Peyer's patch (tissue), 4 donors: Measurements from ENCODE around the gene OLFM2. TPM values are rescaled to one million over a fixed set of nuclear protein-coding genes. Genes with fewer than 3 reads are reported as not detected.

ENCODE experiments used
- DNase-seq, 3 donors: peaks; one replicate each; pipeline ENCODE4 v3.0.0-alpha.2; 2017 to 2019
- H3K27ac ChIP-seq, 4 donors: fragments of 200-600 bp; sonication (generic); one replicate each; pipeline ENCODE4 v1.5.1; 2016 to 2019
- H3K27me3 ChIP-seq, 2 donors: fragments of 200-600 bp; sonication (generic); one replicate each; pipeline ENCODE4 v1.5.1; 2019
- H3K36me3 ChIP-seq, 3 donors: fragments of 200-600 bp; sonication (generic); one replicate each; pipeline ENCODE4 v1.5.1; 2016 to 2019
- H3K4me1 ChIP-seq, 4 donors: fragments of 200-600 bp; sonication (generic); one replicate each; pipeline ENCODE4 v1.5.1; 2016 to 2019
- H3K4me3 ChIP-seq, 4 donors: fragments of 200-600 bp; sonication (generic); 1 replicate in 3 of 4; 2 replicates in 1 of 4; pipeline ENCODE4 v1.5.1; 2016 to 2019; ENCODE audit warnings: mild to moderate bottlenecking in 1 of 4
- H3K9me3 ChIP-seq, 4 donors: fragments of 200-600 bp; sonication (generic); one replicate each; pipeline ENCODE4 v1.5.1; 2016 to 2019; ENCODE audit warnings: mild to moderate bottlenecking in 1 of 4
- POLR2A ChIP-seq, 2 donors: fragments of 450-650 bp; IDR thresholded peaks; one replicate each; pipeline ENCODE4 v1.5.1; 2017; ENCODE audit warnings: antibody characterized with exemption in 2 of 2, mild to moderate bottlenecking in 2 of 2, moderate library complexity in 2 of 2
- total RNA-seq, 4 donors: library from RNA; depleted of rRNA; stranded (reverse); fragments of >200 nt; gene quantifications; one replicate each; pipeline ENCODE4 v1.1.0, GENCODE V29; 2016
- TF ChIP-seq, protein P1 (sequence below), 6 experiments: fragments of 450-650 bp in 4 of 6; fragments of 200-600 bp in 2 of 6; sonication (generic) in 1 of 6; IDR thresholded peaks; one replicate each; pipeline ENCODE4 v1.5.1; 2017 to 2019; ENCODE audit warnings: antibody characterized with exemption in 6 of 6, mild to moderate bottlenecking in 3 of 6, moderate library complexity in 1 of 6

Gene OLFM2
- total RNA-seq, 4 donors from 2014 or later, result 1.1 to 5.3 (median 2.1) TPM; not detected in 1

DNA sequence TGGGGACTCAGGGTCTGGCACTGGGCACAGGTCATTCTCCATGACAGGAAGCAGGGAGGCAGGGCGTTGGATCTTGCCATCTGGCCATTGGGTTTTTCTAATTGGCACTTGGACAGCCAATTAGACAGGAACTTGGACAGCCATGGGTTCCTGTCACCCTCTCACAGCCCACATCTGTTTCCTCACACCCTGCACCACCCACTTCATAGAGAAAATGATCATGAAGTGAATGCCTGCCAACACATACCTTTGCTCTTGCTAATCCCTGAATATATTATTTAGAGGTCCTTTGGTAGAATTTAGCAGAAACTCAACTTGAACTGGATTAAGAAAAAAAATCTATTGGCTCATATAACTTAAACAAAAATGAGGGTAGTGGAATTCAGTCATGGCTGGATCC, 4.9 kb upstream of the OLFM2 start:
- no peak for DNase-seq
- H3K9me3 ChIP-seq, result peaks cover 0 to 10% (median 3%) of the 10 kb centered on the region in 4 donors
- H3K4me3 ChIP-seq, result no peak overlapping the region
- H3K36me3 ChIP-seq, result no peaks in the 10 kb centered on the region
- H3K27ac ChIP-seq, result no peak overlapping the region
- TF ChIP-seq, protein P1, sequence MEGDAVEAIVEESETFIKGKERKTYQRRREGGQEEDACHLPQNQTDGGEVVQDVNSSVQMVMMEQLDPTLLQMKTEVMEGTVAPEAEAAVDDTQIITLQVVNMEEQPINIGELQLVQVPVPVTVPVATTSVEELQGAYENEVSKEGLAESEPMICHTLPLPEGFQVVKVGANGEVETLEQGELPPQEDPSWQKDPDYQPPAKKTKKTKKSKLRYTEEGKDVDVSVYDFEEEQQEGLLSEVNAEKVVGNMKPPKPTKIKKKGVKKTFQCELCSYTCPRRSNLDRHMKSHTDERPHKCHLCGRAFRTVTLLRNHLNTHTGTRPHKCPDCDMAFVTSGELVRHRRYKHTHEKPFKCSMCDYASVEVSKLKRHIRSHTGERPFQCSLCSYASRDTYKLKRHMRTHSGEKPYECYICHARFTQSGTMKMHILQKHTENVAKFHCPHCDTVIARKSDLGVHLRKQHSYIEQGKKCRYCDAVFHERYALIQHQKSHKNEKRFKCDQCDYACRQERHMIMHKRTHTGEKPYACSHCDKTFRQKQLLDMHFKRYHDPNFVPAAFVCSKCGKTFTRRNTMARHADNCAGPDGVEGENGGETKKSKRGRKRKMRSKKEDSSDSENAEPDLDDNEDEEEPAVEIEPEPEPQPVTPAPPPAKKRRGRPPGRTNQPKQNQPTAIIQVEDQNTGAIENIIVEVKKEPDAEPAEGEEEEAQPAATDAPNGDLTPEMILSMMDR (IDR thresholded peaks at IDR 0.05), result no peak
- no peak for TF ChIP-seq POLR2A (IDR thresholded peaks at IDR 0.05)
- H3K4me1 ChIP-seq, result peaks cover 0 to 8% (median 3%) of the 10 kb centered on the region in 4 donors
- H3K27me3 ChIP-seq, result peaks cover 0 to 10% of the 10 kb centered on the region in 2 donors

DNA sequence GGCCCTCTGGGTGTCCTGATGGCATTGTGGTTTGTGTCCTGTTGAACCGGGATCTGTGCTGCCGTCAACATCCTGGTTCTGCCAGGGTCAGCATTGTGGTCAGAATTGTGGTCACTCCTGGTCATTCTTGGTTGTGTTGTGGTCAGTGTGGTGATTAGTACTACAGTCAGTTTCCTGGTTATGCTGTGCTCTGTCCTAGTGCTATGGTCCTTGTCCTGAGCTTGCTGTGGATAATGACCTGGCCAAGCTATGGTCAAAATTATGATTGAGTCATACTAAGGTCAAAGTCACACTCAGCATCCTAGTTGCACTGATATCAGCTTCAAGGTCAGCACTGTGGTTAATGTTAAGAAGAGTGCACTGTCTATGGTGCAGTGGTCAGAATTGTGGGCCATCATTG, 4.5 kb upstream of the OLFM2 start:
- TF ChIP-seq, protein P1 (IDR thresholded peaks at IDR 0.05), result no peak
- no peak for TF ChIP-seq POLR2A (IDR thresholded peaks at IDR 0.05)
- no peaks in the 10 kb centered on the region for H3K36me3 ChIP-seq
- no peak overlapping the region for H3K4me3 ChIP-seq
- no peak overlapping the region for H3K27ac ChIP-seq
- peaks cover 0 to 13% (median 6%) of the 10 kb centered on the region in 4 donors for H3K4me1 ChIP-seq
- DNase-seq, result no peak
- H3K27me3 ChIP-seq, result peaks cover 0 to 13% of the 10 kb centered on the region in 2 donors
- peaks cover 0 to 10% (median 3%) of the 10 kb centered on the region in 4 donors for H3K9me3 ChIP-seq

DNA sequence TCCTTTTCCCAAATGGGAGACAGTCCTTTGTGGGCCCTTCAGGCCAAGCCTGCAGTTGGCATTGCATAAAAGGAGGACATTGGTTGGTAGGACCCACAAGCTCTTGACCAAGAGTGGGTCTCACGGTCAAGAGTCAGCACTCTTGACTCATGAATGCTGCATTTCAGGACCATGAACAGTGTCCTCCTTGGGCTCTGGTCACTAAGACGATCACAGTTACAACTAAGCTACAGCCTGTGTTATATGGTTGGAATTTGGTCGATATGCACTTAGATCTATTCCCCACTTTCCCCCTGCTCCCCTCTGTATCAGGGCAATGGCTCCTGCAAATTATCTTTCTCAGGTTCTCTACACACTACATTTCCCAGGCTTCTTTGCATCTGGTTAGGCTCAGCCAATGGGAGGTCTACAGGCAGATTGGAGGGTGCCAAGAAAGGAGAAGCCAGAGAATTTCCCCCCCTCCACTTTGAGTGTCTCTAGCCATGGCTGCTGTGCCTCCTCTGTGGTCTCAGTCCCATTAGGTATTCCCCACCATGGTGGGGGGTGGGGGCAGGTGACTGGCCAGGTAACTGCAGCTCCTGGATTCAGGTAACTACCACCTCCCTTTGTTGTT, 3.1 kb upstream of the OLFM2 start:
- TF ChIP-seq, protein P1 (IDR thresholded peaks at IDR 0.05), result no peak
- no peak for TF ChIP-seq POLR2A (IDR thresholded peaks at IDR 0.05)
- DNase-seq, result no peak
- Histone ChIP-seq H3K27ac (no peak overlapping the region), H3K27me3 (peaks cover 0 to 18% of the 10 kb centered on the region in 2 donors), H3K9me3 (peaks cover 0 to 10% (median 3%) of the 10 kb centered on the region in 4 donors), H3K36me3 (no peaks in the 10 kb centered on the region), H3K4me3 (no peak overlapping the region), H3K4me1 (peaks cover 0 to 16% (median 6%) of the 10 kb centered on the region in 4 donors)

DNA sequence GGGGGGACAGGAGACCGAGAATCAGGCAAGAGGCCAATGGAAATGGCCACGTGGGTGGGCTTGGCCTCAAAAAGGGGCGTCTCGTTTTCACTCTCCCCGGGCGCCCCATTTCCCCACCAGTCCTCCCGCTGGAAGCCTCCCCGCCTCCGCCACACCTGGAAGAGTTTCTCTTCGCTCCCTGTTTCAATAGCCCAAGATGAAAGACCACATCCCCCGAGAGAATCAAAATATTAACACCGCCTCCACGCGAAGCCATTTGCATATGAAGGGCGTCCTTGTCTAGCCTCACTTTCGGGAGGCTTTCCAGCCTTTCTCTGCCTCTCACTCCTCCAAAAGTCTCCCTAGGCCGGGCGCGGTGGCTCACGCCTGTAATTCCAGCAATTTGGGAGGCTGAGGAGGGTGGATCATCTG, 691 bp upstream of the OLFM2 start:
- H3K9me3 ChIP-seq, result peaks cover 0 to 7% (median 1%) of the 10 kb centered on the region in 4 donors
- H3K4me3 ChIP-seq, result no peak overlapping the region
- TF ChIP-seq, protein P1 (IDR thresholded peaks at IDR 0.05), result no peak
- TF ChIP-seq POLR2A (IDR thresholded peaks at IDR 0.05), result no peak
- DNase-seq, result no peak
- no peaks in the 10 kb centered on the region for H3K36me3 ChIP-seq
- H3K4me1 ChIP-seq, result peaks cover 0 to 16% (median 6%) of the 10 kb centered on the region in 4 donors
- no peak overlapping the region for H3K27ac ChIP-seq
- peaks cover 0 to 18% of the 10 kb centered on the region in 2 donors for H3K27me3 ChIP-seq

DNA sequence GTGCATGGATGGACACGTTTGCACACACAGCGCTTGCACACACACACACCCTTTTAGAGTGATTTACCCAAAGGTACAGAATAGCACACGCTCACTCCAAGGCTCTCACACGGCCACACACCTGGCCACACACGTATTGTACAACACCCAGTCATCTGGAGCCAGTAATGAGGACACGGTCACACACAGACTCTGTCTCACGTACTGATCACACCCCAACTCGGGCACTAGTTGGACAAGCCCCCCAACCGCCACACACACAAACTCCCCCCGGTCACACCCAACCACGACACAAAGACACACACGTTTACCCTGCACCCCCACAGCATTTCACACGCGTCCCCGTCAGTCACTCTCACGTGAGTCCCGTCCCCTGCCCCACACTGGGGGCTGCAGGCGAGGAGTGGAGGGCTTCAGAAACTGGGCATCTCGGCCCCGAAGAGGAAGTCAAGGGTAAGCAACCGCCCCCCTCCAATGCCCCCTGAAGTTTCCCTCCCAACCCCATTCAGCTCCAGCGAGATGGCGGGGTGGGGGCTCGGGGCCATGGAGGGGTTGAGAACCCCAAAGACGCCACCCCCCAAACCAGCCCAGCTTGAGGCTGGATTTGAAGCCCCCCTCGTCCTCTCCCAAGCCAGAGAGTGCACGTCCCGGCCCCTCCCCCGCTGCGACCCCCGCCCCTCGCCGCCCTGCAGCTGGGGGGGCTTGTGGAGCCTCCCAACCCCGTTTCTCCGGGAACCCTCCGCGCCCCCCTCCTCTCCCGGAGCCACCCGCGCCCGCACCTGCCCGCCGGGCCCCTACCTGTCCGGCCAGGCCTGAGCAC, 599 bp downstream of the OLFM2 start:
- peak overlapping the region in 3 of 4 donors; percentile 40 to 47 (median 40) for H3K4me3 ChIP-seq
- H3K27ac ChIP-seq, result no peak overlapping the region
- H3K9me3 ChIP-seq, result peaks cover 0 to 3% (median 0%) of the 10 kb centered on the region in 4 donors
- H3K4me1 ChIP-seq, result peaks cover 0 to 16% (median 6%) of the 10 kb centered on the region in 4 donors
- H3K27me3 ChIP-seq, result peaks cover 0 to 18% of the 10 kb centered on the region in 2 donors
- no peak for DNase-seq
- no peaks in the 10 kb centered on the region for H3K36me3 ChIP-seq
- TF ChIP-seq POLR2A (IDR thresholded peaks at IDR 0.05), result no peak
- TF ChIP-seq, protein P1 (IDR thresholded peaks at IDR 0.05), result no peak
